ENCODE results near the gene FBXL20. TPM values are rescaled to one million over a fixed set of nuclear protein-coding genes. Genes with fewer than 3 reads are reported as not detected.
"Not testable (repeated sequence)": the region's sequence is repeated elsewhere in the genome, so short reads cannot be mapped to it uniquely, and the experiment has no call there.

Gene FBXL20
- total RNA-seq, 1 experiment from 2014 or later = 9.2 TPM

DNA sequence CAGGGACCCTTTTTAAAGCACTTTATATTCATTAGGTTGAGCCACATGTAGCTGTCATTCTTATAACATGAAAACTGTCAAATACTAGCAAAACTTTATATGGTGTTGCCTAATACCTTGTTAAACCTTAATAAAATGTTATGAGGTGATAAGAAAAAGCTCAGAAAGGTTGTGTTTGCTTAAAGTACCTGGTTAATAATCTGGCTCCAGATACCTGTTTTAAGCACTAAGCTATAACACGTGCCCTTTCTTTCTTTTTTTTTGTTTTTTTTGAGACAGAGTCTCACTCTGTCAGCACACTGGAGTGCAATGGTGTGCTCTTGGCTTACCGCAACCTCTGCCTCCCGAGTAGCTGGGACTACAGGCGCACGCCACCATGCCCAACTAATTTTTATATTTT is 116.7 kb downstream of the FBXL20 start:
- in situ Hi-C loops (cut with HindIII; ENCODE audit: low pct_unique_long_range_greater_than_20kb, low sequenced_read_pairs) = no loop called here
- DNase-seq (ENCODE audit: low read depth) = no peak

- no peak for DNase-seq (ENCODE audit: low read depth)
Observed at GRCh38 chr17:39283896-39284295, 117.5 kb downstream of the FBXL20 start.

DNA sequence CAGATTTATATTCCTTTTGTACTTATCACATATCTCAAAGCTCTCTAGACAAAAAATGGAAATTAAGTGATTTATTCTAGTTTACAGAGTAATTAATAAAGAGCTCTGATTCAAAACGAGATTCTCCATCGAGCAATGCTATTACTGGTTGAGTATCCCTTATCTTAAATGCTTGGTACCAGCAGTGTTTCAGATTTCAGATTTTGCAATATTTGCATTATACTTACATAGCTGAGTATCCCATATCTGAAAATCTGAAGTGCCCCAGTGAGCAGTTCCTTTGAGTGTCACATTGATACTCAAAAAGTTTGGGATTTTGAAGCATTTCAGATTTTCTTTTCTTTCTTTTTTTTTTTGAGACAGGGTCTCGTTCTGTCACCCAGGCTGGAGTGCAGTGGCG is 118.3 kb downstream of the FBXL20 start:
- in situ Hi-C loops (cut with HindIII; ENCODE audit: low pct_unique_long_range_greater_than_20kb, low sequenced_read_pairs) = no loop called here
- no peak for DNase-seq (ENCODE audit: low read depth)

More at GRCh38 chr17:39283896-39284295, 117.5 kb downstream of the FBXL20 start:
- in situ Hi-C loops (cut with HindIII; ENCODE audit: low pct_unique_long_range_greater_than_20kb, low sequenced_read_pairs) = no loop called here

DNA sequence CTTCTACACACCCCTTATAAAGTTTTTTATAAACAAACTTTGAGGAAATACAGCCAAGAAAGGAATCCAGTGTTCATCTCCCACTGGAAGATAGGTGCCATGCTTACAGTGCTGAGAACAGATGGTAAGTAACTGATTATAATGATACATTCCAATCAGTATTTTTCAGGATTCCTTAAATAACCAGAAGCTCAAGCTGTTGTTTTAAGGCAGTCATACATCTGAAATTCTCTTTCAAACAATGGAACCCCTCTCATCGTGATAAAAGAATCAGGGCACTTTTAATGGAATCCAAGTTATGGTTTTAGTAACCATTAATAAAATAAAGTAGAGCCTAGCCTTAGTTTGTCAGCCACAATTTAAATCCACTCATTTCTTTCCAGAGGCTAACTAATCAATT is 119.6 kb downstream of the FBXL20 start:
- no peak for DNase-seq (ENCODE audit: low read depth)

DNA sequence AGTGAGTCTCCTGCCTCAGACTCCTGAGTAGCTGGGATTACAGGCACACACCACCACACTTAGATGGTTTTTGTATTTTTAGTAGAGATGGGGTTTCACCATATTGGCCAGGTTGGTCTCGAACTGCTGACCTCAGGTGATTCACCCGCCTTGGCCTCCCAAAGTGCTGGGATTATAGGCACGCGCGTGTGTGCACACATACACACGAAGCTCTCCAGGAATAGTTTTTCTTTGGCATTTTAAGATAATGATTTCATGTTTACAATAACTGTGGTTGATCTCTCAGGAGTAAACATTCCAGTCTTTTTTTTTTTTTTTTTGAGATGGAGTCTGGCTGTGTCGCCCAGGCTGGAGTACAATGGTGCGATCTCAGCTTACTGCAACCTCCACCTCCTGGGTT is 123.2 kb downstream of the FBXL20 start:
- in situ Hi-C loops (cut with HindIII; ENCODE audit: low pct_unique_long_range_greater_than_20kb, low sequenced_read_pairs); DNase-seq (ENCODE audit: low read depth): not testable (repeated sequence)

More for the DNA sequence above, 119.6 kb downstream of the FBXL20 start:
- in situ Hi-C loops (cut with HindIII; ENCODE audit: low pct_unique_long_range_greater_than_20kb, low sequenced_read_pairs) = no loop called here

- DNase-seq (ENCODE audit: low read depth) = no peak
- in situ Hi-C loops (cut with HindIII; ENCODE audit: low pct_unique_long_range_greater_than_20kb, low sequenced_read_pairs) = no loop called here
Observed at GRCh38 chr17:39277110-39277509, 124.3 kb downstream of the FBXL20 start.

DNA sequence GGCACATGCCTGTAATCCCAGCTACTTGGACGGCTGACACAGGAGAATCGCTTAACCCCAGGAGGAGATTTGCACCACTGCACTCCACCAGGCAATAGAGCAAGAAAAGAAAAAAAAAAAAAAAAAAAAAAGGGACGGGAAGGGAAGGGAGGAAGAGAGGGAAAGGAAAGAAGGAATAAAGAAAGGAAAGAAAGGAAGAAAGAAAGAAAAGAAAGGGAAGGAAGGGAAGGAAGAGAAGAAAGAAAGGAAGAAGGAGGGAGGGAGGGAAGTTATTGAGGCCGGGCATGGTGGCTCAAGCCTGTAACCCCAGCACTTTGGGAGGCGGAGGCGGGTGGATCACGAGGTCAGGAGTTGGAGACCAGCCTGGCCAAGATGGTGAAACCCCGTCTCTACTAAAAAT is 125.3 kb downstream of the FBXL20 start:
- in situ Hi-C loops (cut with HindIII; ENCODE audit: low pct_unique_long_range_greater_than_20kb, low sequenced_read_pairs) = no loop called here
- DNase-seq (ENCODE audit: low read depth) = no peak

- in situ Hi-C loops (cut with HindIII; ENCODE audit: low pct_unique_long_range_greater_than_20kb, low sequenced_read_pairs) = no loop called here
- DNase-seq (ENCODE audit: low read depth) = no peak
Observed at GRCh38 chr17:39271546-39271945, 129.9 kb downstream of the FBXL20 start.

GRCh38 chr17:39270923-39271322 is 130.5 kb downstream of the FBXL20 start:
- in situ Hi-C loops (cut with HindIII; ENCODE audit: low pct_unique_long_range_greater_than_20kb, low sequenced_read_pairs) = no loop called here
- DNase-seq (ENCODE audit: low read depth) = peak; percentile 12

DNA sequence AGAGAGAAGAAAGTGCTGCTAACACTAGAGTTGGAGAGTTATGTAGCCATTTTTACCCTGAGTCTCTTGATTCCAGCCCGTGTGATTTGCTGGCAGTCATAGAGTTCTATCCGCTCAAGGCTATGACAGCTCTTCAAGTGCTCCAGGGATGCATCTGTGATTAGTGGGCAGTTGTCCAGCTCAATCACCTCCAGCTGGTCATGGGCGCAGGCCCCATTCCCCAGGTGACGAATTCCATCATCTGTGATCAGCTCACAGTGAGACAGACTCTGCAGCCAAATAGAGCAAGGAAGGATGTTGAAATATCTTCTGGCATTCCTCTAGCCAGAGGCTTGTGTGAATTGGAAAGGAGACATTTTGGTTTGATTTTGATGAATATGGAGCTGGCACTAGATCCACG is 137.3 kb downstream of the FBXL20 start:
- in situ Hi-C loops (cut with HindIII; ENCODE audit: low pct_unique_long_range_greater_than_20kb, low sequenced_read_pairs) = no loop called here
- no peak for DNase-seq (ENCODE audit: low read depth)

DNA sequence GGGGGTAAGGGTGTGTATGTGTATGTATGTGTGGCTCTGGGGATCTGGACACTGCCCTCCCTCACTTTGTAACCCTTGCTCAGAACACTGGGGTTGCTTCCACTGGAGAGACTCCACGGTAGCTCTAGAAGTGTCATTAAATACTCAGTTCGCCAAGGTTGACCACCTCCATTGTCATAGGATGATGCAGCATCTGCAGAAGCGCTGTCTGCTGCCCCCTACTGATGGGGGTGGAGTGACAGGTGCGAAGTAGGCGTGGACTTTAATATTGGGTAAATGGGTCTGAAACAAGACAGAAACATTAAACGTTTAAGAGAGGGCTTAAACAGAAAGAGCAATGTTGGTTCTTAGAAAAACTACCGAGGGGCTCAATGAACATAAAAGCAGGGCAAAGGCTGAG is 140.1 kb downstream of the FBXL20 start:
- in situ Hi-C loops (cut with HindIII; ENCODE audit: low pct_unique_long_range_greater_than_20kb, low sequenced_read_pairs) = no loop called here
- no peak for DNase-seq (ENCODE audit: low read depth)

GRCh38 chr17:39252788-39253460 is 148.5 kb downstream of the FBXL20 start:
- in situ Hi-C loops (cut with HindIII; ENCODE audit: low pct_unique_long_range_greater_than_20kb, low sequenced_read_pairs) = no loop called here

DNA sequence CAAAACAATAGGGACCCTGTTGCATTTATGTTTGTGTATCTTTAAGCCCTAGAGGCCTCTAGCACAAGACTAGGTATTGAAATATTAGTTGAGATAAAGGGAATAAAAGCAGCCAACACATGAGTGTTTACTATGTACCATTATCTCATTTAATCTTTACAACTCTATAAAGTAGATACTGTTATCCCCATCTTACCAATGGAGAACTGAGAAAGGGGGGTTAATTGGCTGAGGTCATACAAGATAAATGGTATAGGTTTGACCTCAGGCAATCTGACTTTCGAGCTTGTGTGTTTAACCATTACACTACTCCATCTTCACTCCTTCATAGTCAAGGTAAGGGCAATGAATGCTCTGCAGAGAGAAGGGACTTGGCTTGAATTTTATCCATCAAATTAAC is 149.4 kb downstream of the FBXL20 start:
- in situ Hi-C loops (cut with HindIII; ENCODE audit: low pct_unique_long_range_greater_than_20kb, low sequenced_read_pairs) = no loop called here
- DNase-seq (ENCODE audit: low read depth) = no peak

More at GRCh38 chr17:39252788-39253460, 148.5 kb downstream of the FBXL20 start:
- DNase-seq (ENCODE audit: low read depth) = no peak

DNA sequence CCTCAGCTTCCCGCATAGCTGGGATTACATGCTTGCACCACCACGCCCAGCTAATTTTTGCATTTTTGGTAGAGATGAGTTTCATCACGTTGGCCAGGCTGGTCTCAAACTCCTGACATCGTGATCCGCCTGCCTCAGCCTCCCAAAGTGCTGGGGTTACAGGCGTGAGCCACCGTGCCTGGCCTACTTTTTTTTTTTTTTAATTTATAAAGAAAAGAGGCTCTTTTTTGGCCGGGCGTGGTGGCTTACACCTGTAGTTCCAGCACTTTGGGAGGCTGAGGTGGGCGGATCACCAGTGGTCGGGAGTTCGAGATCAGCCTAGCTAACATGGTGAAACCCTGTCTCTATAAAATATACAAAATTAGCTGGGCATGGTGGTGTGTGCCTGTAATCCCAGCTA is 151.3 kb downstream of the FBXL20 start:
- in situ Hi-C loops (cut with HindIII; ENCODE audit: low pct_unique_long_range_greater_than_20kb, low sequenced_read_pairs); DNase-seq (ENCODE audit: low read depth): not testable (repeated sequence)

DNA sequence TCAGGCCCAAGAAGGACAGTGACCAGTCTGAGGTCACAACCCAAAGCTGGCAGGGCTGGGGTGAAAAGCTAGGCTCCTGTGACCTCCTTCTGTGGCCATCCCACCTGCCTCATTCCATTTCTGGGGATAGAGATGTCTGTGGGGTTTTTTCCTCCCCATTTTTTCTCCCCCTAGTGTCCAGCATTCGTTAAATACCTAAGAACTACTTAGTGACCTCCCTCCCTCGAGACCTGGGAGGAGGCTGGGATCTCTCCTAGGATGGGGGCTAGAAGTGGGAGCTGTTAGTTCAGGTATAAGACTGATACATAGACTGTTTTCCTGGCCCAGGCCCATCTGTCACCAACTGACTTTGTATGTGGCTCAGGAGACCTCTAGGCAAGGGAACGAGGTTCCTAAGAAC is 155.2 kb downstream of the FBXL20 start:
- in situ Hi-C loops (cut with HindIII; ENCODE audit: low pct_unique_long_range_greater_than_20kb, low sequenced_read_pairs) = no loop called here
- DNase-seq (ENCODE audit: low read depth) = no peak

DNA sequence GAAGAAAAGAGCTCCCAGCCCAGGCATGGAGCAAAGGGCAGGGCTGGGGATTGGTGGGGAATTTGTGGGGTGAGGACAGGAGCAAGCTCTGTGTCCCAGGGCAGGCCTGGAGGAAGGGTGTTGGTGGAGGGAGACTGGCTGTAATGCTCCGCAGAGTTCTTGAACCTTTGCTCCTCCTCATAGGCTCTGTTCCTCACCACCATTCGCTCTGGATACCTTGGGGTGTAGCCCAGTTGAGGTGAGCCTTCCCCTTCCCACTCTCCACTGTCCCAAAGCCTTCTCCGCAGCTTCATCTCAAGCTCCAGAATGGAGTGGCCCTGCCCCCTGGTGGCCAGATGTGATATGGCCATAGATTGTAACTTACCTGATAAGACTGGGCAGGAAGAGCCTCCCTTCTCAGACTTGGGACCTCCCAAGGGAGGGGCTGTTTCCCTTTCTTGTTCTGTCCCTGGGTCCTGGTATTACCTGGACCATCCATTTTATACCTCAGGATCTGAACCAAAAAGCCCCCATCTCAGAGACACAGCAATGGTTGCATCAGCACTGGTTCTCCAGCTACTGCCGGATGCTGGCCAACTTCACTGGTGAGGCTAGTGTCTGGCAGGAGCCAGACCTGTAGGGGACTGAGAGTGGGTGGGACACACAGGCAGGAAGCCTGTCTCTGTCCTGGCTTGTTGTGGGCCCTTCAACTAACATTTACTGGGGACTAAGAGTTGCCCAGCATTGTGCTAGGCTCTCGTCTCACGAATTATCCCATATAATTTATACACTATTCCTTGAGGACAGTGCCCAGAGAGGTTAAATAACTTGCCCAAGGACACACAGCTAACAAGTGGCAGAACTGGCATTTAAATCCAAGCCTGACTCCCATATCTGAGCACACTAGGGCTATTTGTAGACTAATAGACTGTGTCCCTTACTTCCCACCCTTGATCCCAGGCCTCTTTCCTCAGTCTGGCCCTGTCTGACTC is 156.5 kb downstream of the FBXL20 start:
- in situ Hi-C loops (cut with HindIII; ENCODE audit: low pct_unique_long_range_greater_than_20kb, low sequenced_read_pairs) = no loop called here
- peak; percentile 75 for DNase-seq (ENCODE audit: low read depth)

GRCh38 chr17:39244016-39244599 is 157.3 kb downstream of the FBXL20 start:
- in situ Hi-C loops (cut with HindIII; ENCODE audit: low pct_unique_long_range_greater_than_20kb, low sequenced_read_pairs) = no loop called here
- no peak for DNase-seq (ENCODE audit: low read depth)

- no peak for DNase-seq (ENCODE audit: low read depth)
- in situ Hi-C loops (cut with HindIII; ENCODE audit: low pct_unique_long_range_greater_than_20kb, low sequenced_read_pairs) = no loop called here
Observed at GRCh38 chr17:39243155-39243554, 158.3 kb downstream of the FBXL20 start.

DNA sequence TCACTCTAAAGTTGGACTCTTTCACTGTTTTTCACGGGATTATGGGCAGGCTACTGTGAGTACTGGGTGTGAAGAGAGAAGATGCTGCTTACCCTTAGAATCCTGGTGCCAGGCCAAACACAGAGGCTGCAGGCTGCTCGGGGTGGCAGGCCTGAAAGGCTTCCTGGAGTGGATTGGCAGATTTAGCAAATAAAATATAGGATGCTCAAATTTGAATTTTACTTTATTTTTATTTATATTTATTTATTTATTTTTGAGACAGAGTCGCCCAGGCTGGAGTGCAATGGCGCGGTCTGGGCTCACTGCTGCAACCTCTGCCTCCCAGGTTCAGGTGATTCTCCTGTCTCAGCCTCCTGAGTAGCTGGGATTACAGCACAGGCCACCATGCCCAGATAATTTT is 160.8 kb downstream of the FBXL20 start:
- in situ Hi-C loops (cut with HindIII; ENCODE audit: low pct_unique_long_range_greater_than_20kb, low sequenced_read_pairs) = no loop called here

More for the DNA sequence above, 160.8 kb downstream of the FBXL20 start:
- DNase-seq (ENCODE audit: low read depth) = no peak
